ENCODE data around the gene SDHB. TPM values are rescaled to one million over a fixed set of nuclear protein-coding genes. Genes with fewer than 3 reads are reported as not detected.

SDHB gene
- total RNA-seq, 1 experiment from 2014 or later, result 159 TPM

DNA sequence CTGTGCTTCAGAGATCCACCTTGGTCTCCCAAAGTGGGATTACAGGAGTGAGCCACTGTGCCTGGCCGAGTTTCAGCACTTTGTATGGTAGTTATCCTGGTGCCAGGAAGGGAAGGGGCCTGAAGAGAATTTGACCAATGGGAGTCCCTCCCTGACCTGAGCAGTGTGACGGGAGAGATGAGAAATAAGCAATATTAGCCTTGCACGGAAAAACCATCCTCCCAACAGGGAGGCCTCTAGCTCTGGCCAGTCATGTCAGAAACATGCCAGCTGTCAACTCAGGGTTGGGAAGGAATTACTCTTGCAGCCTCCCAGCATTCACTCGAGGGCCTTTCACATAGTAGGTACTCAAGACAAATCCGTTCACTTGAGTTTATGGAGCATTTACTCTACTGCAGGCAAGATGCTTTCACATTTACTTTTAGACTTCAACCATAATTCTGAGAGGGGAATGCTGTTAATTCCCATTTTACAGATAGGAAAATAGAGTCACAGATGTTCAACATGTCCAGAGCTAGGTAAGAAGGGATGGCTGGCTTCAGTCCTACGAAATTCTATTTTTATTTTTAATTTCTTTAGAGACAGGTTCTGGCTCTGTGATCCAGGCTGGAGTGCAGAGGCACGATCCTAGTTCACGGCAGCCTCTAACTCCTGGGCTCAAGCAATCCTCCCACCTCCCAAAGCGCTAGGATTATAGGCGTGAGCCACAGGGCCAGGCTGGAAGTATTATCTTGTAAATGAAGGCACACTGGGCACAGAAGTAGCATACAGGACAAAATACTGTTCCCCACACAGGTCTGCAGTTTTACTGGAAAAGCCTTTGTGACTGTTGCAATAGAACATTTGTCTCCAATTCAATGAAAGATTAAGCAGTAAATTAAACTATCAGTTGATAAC lies 38.9 kb downstream of the SDHB start:
- Histone ChIP-seq H3K9ac (ENCODE audit: low read length) (no peak overlapping the region), H3K4me1 (ENCODE audit: control insufficient read depth in 1 of 2, insufficient read depth in 2 of 2, low read length in 2 of 2) (peaks cover 15 to 36% of the 10 kb centered on the region in 2 experiments), H3K27me3 (ENCODE audit: insufficient read depth, low read length) (no peaks in the 10 kb centered on the region), H3K4me3 (replicated peaks in 1 of 2; ENCODE audit: low read depth in 1 of 2, low read length in 2 of 2) (no peak overlapping the region), H3K36me3 (ENCODE audit: control insufficient read depth in 1 of 2, insufficient read depth in 2 of 2, low read length in 2 of 2) (peaks cover 9 to 17% of the 10 kb centered on the region in 2 experiments; a peak in 3 of 4 replicates), H3K9me2 (ENCODE audit: insufficient read depth) (no peaks in the 10 kb centered on the region), H3K27ac (ENCODE audit: low read depth, low read length) (no peak overlapping the region), H3K4me2 (ENCODE audit: low read length) (no peak overlapping the region), H4K20me1 (ENCODE audit: insufficient read depth) (no peaks in the 10 kb centered on the region), H3K79me2 (ENCODE audit: insufficient read depth, low read length) (no peaks in the 10 kb centered on the region), H3K9me3 (ENCODE audit: control insufficient read depth in 1 of 2, insufficient read depth in 1 of 2, low read depth in 1 of 2, low read length in 2 of 2) (no peaks in the 10 kb centered on the region), H2AFZ (ENCODE audit: low read depth, low read length, poor library complexity, severe bottlenecking) (no peak overlapping the region)
- DNase-seq (ENCODE audit: low read depth, low spot score) (no peak), ATAC-seq (no peak)
- no peak for TF ChIP-seq ZBTB33 (IDR thresholded peaks at IDR 0.05; ENCODE audit: extremely low read depth, insufficient replicate concordance, low read length)
- TF ChIP-seq EGR1 (IDR thresholded peaks at IDR 0.05; ENCODE audit: low read depth), result no peak
- no peak for TF ChIP-seq SP1 (IDR thresholded peaks at IDR 0.05; ENCODE audit: low read depth)
- no peak for TF ChIP-seq JUND (IDR thresholded peaks at IDR 0.05)
- no peak for TF ChIP-seq YY1 (IDR thresholded peaks at IDR 0.05; ENCODE audit: extremely low read depth, insufficient replicate concordance, low read depth, low read length)
- no peak for TF ChIP-seq CEBPB (IDR thresholded peaks at IDR 0.05; ENCODE audit: low read depth)
- no peak for TF ChIP-seq TCF7L2 (IDR thresholded peaks at IDR 0.05; ENCODE audit: borderline replicate concordance, extremely low read depth, insufficient read depth, insufficient read length)
- no peak for TF ChIP-seq REST (IDR thresholded peaks at IDR 0.05; ENCODE audit: low read depth)
- no peak for TF ChIP-seq ATF3 (IDR thresholded peaks at IDR 0.05)
- TF ChIP-seq CBX3 (IDR thresholded peaks at IDR 0.05; ENCODE audit: low read depth), result no peak
- TF ChIP-seq ELF1 (IDR thresholded peaks at IDR 0.05; ENCODE audit: borderline replicate concordance, low read depth), result no peak
- no peak for TF ChIP-seq POLR2A (IDR thresholded peaks at IDR 0.05; ENCODE audit: borderline replicate concordance, extremely low read depth, insufficient read depth, insufficient read length)
- no peak for TF ChIP-seq FOSL1 (IDR thresholded peaks at IDR 0.05; ENCODE audit: low read depth)
- RAD21 ChIA-PET (ENCODE audit: low non-redundant PET in 1 of 2, low total read pairs in 2 of 2, uncharacterized antibody in 2 of 2, unreplicated experiment in 2 of 2), result no interaction called here
- no TSS peak for BruUV-seq (replicated peaks)
- CTCF ChIA-PET, result no interaction called here
- POLR2A ChIA-PET, result interaction anchor here (0.7 to 1.3 kb wide), 2 partner anchors 11 to 110 kb away, joined by 3 to 4 read pairs; no protein-coding TSS in a partner anchor
- intact Hi-C loops (cut with micrococcal nuclease), result loop anchor here (5.0 kb wide), 2 partner anchors 32 to 53 kb away; no protein-coding TSS in a partner anchor
